ENCODE results near the gene ODF4.

DNA sequence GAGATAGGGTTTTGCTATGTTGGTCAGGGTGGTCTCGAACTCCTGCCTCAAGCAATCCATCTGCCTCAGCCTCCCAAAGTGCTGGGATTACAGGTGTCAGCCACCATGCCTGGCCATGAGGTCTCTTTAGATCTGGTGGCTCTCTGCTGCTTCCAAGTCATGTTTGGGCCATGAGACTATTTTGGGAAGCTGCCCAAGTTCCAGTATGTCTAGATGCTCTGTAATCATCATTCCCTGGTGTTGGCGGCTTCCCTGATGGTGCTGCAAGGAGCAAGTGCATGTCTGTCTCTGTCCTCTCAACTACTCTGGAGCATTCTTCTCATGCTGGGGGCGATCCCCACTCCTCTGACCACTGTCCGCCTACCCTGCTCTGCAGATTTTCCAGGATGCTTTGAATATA, 6.4 kb upstream of the ODF4 start:
- TF ChIP-seq CTCF (conservative IDR thresholded peaks at IDR 0.05; ENCODE audit: low read depth, low read length), result no peak
- no peak for TF ChIP-seq EZH2 (IDR thresholded peaks at IDR 0.05; ENCODE audit: borderline replicate concordance, low read depth, low read length, poor library complexity, severe bottlenecking)
